GM21825 (cell line): ENCODE measurements around the gene SUCLG1.
"Not testable (repeated sequence)": the region's sequence is repeated elsewhere in the genome, so short reads cannot be mapped to it uniquely, and the experiment has no call there.

Experiments
- ATAC-seq: cut with Tn5 transposase; IDR thresholded peaks from one replicate; pipeline ENCODE4 v1.9.1; 2021; ENCODE audit warnings: mild to moderate bottlenecking, moderate library complexity; ENCODE audit not compliant: unreplicated experiment

The SUCLG1 gene

GRCh38 chr2:84424152-84424551 lies 34.9 kb downstream of the SUCLG1 start:
- no peak for ATAC-seq

GRCh38 chr2:84421791-84422190 lies 37.3 kb downstream of the SUCLG1 start:
- no peak for ATAC-seq

GRCh38 chr2:84421197-84421596 lies 37.9 kb downstream of the SUCLG1 start:
- ATAC-seq, result no peak

- no peak for ATAC-seq
These were observed 41.5 kb downstream of the SUCLG1 start for GRCh38 chr2:84417453-84418145.

- no peak for ATAC-seq
These were observed 49.5 kb downstream of the SUCLG1 start for GRCh38 chr2:84409531-84409930.

- ATAC-seq, result not testable (repeated sequence)
These were observed 57.0 kb downstream of the SUCLG1 start for GRCh38 chr2:84402111-84402510.

GRCh38 chr2:84399839-84400238 lies 59.2 kb downstream of the SUCLG1 start:
- not testable (repeated sequence) for ATAC-seq

- ATAC-seq, result no peak
These were observed 63.3 kb downstream of the SUCLG1 start for GRCh38 chr2:84395820-84396219.

- no peak for ATAC-seq
These were observed 64.5 kb downstream of the SUCLG1 start for GRCh38 chr2:84394628-84395027.

GRCh38 chr2:84393829-84394228 lies 65.3 kb downstream of the SUCLG1 start:
- ATAC-seq, result no peak

- no peak for ATAC-seq
These were observed 69.3 kb downstream of the SUCLG1 start for GRCh38 chr2:84389794-84390193.

- ATAC-seq, result no peak
These were observed 70.1 kb downstream of the SUCLG1 start for GRCh38 chr2:84388921-84389490.

- ATAC-seq, result no peak
These were observed 70.9 kb downstream of the SUCLG1 start for GRCh38 chr2:84388133-84388532.

- ATAC-seq, result no peak
These were observed 72.6 kb downstream of the SUCLG1 start for GRCh38 chr2:84386336-84387040.

GRCh38 chr2:84383271-84383670 lies 75.8 kb downstream of the SUCLG1 start:
- no peak for ATAC-seq

GRCh38 chr2:84380875-84381274 lies 78.2 kb downstream of the SUCLG1 start:
- no peak for ATAC-seq

- no peak for ATAC-seq
These were observed 80.1 kb downstream of the SUCLG1 start for GRCh38 chr2:84378960-84379359.

- no peak for ATAC-seq
These were observed 84.1 kb downstream of the SUCLG1 start for GRCh38 chr2:84375020-84375419.

- no peak for ATAC-seq
These were observed 85.2 kb downstream of the SUCLG1 start for GRCh38 chr2:84373866-84374265.
